Activated CD8-positive, alpha-beta memory T cell treated with anti-CD3 and anti-CD28 coated beads, Interleukin-2, amount 50 U/mL, for 1 hour (primary cell): Measurements from ENCODE around the gene MYO18A.

Experiments used
- DNase-seq: peaks from one replicate; pipeline ENCODE4 v3.0.0-alpha.2; 2020; ENCODE audit errors: extremely low read depth

MYO18A gene

DNA sequence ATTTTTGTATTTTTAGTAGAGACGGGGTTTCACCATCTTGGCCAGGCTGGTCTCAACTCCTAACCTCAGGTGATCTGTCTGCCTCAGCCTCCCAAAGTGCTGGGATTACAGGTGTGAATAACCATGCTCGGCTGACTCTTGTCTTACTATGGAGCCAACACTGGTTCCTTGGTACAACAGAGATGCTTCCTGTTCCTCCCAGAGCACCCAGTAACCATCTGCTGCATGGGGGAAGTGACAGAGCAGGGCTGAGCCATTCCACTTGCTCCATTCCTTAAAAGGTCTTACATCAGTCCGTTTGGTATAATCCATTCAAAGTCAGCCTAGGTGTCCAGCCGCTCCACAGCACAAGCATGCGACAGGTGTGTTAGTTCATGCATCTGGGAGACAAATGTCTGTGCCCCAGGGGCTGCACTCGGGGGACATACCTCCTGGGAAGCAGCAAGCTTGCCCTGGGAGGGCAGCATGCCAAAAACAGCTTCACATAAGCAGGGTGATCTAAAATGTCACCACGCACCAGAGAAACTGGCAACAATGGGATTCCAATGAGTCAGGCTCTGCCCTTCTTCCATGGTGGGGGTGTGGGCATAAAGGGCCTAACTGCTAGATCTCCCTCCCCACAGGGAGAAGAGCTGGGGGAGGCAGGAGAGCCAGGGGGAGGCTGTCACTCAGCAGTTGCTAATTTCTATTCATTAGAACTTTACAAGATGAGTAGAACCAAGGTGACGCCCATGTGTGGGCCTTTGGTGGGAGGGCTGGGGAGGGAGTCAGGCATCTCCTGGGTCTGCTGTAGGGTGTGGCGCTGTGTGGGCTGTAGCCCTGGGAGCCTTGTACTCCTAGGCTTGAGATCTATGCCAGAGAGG is 101.8 kb downstream of the MYO18A start:
- DNase-seq: no peak

GRCh38 chr17:29077320-29077719 is 102.9 kb downstream of the MYO18A start:
- DNase-seq: no peak

GRCh38 chr17:29076722-29077121 is 103.5 kb downstream of the MYO18A start:
- DNase-seq: no peak

GRCh38 chr17:29076087-29076486 is 104.1 kb downstream of the MYO18A start:
- DNase-seq: no peak

- no peak for DNase-seq
These were observed 105.7 kb downstream of the MYO18A start for GRCh38 chr17:29074488-29074887.

DNA sequence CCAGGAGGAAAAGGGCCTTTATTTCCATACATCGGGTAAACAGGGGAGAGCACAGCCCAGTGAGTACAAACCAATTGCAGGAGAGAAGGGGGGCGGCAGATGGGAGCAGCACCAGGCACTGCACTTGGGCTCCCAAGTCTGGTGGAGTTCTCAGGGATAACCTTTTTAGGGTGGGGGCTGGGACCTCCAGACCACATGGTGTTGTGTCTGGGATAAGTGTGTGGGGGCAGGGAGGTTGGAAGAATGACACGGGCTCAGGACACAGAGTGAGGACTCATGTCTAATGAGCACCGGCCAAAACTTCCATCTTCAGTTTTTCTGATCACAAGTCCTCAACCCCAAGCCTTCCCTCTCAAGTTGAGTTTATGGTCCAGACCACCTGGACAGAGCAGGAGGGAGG is 106.7 kb downstream of the MYO18A start:
- no peak for DNase-seq

DNA sequence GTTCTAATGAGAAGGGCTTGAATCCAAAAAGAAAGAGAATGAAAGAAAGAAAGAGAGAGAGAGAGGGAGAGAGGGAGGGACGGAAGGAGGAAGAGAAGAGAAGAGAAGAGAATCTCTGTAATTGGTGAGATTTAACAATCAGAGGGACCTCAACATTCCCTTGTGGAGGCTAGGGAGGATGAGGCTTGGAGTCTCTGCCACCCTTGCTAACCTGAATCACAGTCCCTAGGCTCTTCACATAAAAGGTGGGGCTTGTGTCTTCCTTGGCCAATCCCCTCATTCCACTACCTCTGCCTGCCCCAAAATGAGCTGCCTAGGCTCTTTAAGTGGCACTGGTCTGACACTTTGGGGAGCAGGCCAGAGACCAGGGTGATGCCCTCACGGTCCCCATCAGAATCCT is 107.2 kb downstream of the MYO18A start:
- DNase-seq: no peak

DNA sequence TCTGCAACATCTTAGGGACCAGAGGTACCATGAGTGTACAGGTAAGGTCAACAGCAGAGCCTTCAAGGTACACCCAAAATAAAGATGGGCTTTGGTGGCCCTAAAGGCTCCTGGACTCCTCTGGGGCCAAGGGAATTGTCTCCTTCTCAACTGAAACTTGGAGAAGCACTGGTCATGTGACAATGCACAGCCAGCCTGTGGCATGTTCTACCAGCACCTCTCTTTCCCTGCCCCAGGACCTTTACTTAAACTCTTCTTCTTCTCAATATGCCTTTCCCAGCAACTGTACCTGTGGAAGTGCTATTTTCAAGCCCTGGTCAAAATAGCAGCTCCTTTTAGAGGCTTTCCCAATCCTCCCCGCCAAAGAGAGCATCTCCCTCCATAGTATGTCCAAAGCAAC is 108.9 kb downstream of the MYO18A start:
- no peak for DNase-seq

DNA sequence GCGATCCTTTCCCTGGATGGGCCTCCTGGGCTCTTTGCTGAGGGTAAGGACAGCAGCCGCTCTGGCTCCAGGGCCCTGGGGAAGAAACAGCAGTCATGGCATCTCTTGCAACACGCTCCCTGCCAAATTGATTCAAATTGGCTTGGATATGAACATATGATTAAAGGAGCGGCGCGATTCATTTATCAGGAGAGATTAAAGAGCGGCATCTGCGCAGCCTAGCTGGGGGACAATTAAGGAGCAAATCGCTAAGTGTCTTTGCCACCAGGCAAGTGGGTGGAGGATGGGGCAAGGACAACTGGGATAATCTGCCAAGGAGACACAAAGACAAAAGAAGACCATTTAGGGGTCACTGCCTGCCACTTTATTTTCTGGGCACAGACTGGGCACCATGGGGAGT is 109.4 kb downstream of the MYO18A start:
- no peak for DNase-seq

DNA sequence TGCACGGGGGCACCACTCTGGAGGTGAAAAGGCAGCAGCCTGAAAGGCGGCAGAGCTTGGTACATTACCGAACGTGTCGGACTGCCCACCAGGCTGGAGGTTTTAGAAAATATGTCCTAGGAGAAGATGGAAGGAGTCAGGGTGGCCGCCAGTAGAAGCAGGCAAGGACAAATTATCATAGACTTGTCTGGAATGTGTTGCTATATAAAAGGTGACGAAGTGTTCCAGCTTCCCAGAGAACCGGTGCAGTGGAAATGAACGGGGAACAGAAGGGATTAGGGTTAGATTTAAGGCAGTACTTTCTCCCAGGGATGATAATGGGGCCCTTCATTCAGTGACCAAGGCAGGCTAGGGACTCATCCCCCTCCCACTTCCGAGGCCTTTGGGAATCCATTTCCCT is 109.9 kb downstream of the MYO18A start:
- DNase-seq: no peak

DNA sequence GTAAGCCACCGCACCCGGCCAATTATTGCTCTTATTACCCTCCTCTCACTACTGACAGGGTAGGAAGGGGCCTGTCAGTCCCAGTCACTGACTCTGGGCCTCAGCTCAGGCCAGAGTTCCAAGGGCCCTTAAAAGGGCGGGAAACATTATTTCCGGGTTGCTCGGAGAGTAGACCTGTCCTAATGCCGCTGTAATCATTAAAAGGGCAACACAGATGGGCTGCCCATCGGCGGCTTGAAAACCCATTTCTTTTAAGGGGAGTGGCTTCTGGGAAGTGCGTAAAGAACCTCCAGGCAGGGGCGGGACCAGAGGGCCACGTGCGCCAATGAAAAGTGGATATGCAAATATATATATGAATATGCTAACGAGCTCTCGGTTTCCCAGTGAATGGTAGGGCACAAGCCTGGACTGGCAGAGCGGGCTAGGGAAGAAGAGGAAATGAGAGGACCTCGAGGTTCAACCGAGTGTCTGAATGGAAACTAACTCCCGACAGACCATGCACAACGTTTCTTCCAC is 110.6 kb downstream of the MYO18A start:
- DNase-seq: no peak

- DNase-seq: no peak
These were observed 111.4 kb downstream of the MYO18A start for GRCh38 chr17:29068818-29069217.

DNA sequence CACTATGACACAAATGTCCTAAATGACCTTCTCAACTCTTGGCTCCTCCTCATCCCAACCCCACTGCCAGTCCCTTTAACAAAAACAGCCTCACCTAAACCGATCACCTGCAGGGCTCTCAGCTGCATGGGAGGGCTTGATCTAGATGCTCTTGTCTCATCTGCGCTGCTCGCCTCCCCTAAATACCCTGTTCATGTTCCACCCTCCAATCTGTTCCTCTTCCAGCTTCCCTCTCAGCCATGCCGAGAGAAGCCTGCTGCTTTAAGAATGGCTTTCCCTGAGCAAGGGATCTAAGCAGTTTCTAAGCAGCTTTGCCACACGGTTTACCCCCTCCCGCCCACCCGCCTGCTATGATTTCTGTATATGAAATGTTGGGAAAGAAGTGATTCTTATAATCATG is 113.6 kb downstream of the MYO18A start:
- DNase-seq: no peak

GRCh38 chr17:29066047-29066446 is 114.2 kb downstream of the MYO18A start:
- no peak for DNase-seq

- no peak for DNase-seq
These were observed 116.2 kb downstream of the MYO18A start for GRCh38 chr17:29063992-29064391.

DNA sequence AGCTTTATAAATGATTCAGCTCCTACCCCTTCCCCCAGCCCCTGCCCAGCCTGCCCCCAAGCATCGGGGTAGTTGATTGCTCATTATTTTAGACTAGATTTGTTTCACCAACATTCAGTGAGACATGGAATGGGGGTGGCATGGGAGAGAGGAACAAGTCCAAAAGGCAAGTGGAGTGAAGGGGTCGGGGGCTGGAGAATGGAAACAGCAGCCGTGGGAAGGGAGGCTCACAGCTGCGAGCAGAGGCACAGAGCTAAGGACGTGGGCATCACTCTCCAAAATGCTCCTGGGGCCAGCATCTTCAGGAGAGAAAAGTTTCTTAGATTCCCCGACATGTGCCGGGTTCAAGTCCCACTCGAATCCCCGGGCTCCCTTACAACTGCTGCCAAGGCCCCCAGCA is 118.0 kb downstream of the MYO18A start:
- DNase-seq: no peak

GRCh38 chr17:29061036-29061435 is 119.2 kb downstream of the MYO18A start:
- DNase-seq: no peak

- no peak for DNase-seq
These were observed 119.7 kb downstream of the MYO18A start for GRCh38 chr17:29060475-29060874.

- no peak for DNase-seq
These were observed 120.9 kb downstream of the MYO18A start for GRCh38 chr17:29059281-29059680.

DNA sequence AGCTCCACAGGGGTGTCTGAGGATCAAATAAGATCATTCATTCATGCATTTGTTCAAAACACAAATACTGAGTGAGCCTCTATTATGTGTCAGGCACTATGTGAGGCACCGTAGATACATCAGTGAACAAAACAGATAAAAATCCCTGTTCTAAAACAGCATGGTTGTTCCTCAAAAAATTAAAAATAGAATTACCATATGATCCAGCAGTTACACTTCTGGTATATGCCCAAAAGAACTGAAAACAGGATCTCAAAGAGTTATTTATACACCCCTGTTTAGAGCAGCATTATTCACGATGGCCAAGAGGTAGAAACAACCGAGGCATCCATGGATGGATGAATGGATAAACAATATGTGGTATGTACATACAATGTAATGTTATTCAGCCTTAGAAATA is 121.8 kb downstream of the MYO18A start:
- DNase-seq: no peak

GRCh38 chr17:29057361-29057760 is 122.8 kb downstream of the MYO18A start:
- DNase-seq: no peak

DNA sequence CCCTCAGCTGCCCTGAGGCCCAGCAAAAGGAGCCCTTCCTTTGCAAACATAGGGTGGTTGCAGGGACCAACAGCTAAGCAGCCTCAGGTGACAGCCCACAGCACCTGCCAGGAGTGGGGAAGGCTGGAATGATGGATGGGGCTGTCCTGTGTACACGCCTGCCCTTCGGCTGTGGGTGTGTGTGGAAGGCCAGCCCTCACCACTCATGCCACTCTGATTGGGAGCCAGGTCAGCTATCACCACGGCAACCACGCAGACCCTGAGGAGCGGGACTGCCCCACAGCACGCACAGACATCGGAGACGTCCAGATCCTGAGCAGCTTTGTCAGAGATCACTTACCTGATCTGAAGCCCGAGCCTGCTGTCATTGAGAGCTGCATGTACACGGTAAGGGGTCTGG is 125.4 kb downstream of the MYO18A start:
- no peak for DNase-seq

GRCh38 chr17:29051731-29052130 is 128.5 kb downstream of the MYO18A start:
- no peak for DNase-seq

DNA sequence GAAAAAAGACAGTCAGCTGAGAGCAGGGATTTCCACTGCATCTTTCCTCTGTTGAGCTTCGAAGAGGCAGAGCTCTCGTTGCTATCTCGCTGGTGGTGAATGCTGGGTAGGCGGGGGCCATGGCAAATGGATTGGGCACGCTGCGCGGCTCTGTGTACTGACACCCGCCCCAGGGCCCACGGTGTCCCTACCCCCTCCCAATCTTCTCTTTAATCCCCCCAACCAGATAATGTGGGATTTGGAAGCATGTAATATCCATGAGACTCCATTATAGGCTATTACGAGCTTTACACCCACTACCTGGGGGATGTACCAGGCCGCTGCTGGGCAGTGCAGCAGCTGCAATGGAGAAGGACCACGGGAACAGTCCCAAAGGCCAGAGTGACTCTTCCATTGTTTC is 129.0 kb downstream of the MYO18A start:
- no peak for DNase-seq
